Measurements from ENCODE around the gene C2orf92. TPM values are rescaled to one million over a fixed set of nuclear protein-coding genes. Genes with fewer than 3 reads are reported as not detected.

Gene C2orf92
- polyA plus RNA-seq, 3 donors: 7.9 TPM; not detected in 2

- TF ChIP-seq, protein P1, sequence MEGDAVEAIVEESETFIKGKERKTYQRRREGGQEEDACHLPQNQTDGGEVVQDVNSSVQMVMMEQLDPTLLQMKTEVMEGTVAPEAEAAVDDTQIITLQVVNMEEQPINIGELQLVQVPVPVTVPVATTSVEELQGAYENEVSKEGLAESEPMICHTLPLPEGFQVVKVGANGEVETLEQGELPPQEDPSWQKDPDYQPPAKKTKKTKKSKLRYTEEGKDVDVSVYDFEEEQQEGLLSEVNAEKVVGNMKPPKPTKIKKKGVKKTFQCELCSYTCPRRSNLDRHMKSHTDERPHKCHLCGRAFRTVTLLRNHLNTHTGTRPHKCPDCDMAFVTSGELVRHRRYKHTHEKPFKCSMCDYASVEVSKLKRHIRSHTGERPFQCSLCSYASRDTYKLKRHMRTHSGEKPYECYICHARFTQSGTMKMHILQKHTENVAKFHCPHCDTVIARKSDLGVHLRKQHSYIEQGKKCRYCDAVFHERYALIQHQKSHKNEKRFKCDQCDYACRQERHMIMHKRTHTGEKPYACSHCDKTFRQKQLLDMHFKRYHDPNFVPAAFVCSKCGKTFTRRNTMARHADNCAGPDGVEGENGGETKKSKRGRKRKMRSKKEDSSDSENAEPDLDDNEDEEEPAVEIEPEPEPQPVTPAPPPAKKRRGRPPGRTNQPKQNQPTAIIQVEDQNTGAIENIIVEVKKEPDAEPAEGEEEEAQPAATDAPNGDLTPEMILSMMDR (IDR thresholded peaks at IDR 0.05): peak; percentile 13
- Histone ChIP-seq H3K27me3 (ENCODE audit: control insufficient read depth in 2 of 2, insufficient read depth in 2 of 2, low read length in 2 of 2) (no peaks in the 10 kb centered on the region), H3K9me3 (replicated peaks in 1 of 2; ENCODE audit: control insufficient read depth in 1 of 2, insufficient read depth in 1 of 2, low read length in 2 of 2) (no peaks in the 10 kb centered on the region), H3K79me2 (ENCODE audit: insufficient read depth, low read length) (peaks cover 32% of the 10 kb centered on the region), H3K4me2 (replicated peaks; ENCODE audit: extremely low read depth, low read length, poor library complexity, severe bottlenecking) (peak overlapping the region; percentile 93), H3K9ac (ENCODE audit: insufficient read depth, low read length, poor library complexity, severe bottlenecking) (peak overlapping the region; percentile 86), H3K27ac (ENCODE audit: low read depth in 1 of 2, low read length in 2 of 2) (peak overlapping the region; percentile 92 to 94), H4K20me1 (ENCODE audit: insufficient read depth, low read length) (peaks cover 11% of the 10 kb centered on the region), H2AFZ (ENCODE audit: insufficient read depth, low read depth, low read length, poor library complexity, severe bottlenecking) (peak overlapping the region; percentile 82), H3K4me1 (ENCODE audit: control insufficient read depth in 1 of 2, insufficient read depth in 2 of 2, low read length in 2 of 2) (peaks cover 20 to 23% of the 10 kb centered on the region in 2 donors), H3K36me3 (replicated peaks in 1 of 2; ENCODE audit: control insufficient read depth in 1 of 2, insufficient read depth in 2 of 2, low read length in 2 of 2) (peaks cover 6 to 8% of the 10 kb centered on the region in 2 donors), H3K4me3 (replicated peaks in 1 of 3; ENCODE audit: low read depth in 2 of 3, low read length in 3 of 3) (peak overlapping the region; percentile 63 to 84 (median 75))
- intact Hi-C loops (cut with micrococcal nuclease): loop anchor here in 1 of 2 donors (10.0 kb wide), 1 partner anchor 1030 kb away; the partner anchor contains the start of gene KANSL3
- DNase-seq: no peak
- peak overlapping the region; percentile 89 to 94 for H3K4me3 Mint-ChIP-seq
- H3K9me3 Mint-ChIP-seq: peaks cover 0 to 1% (median 0%) of the 10 kb centered on the region in 7 donors
- H3K36me3 Mint-ChIP-seq: peaks cover 9 to 11% of the 10 kb centered on the region in 2 donors
- peaks cover 0 to 4% (median 2%) of the 10 kb centered on the region in 3 donors for H3K27me3 Mint-ChIP-seq (ENCODE audit: low read depth in 3 of 3)
- WGBS (ENCODE audit: insufficient coverage): 0% methylated on average over 3 of the region's 21 CpGs
- peak overlapping the region; percentile 92 to 98 (median 96) for H3K27ac Mint-ChIP-seq
- peaks cover 36% of the 10 kb centered on the region for H3K4me1 Mint-ChIP-seq
Observed at GRCh38 chr2:97664636-97664970, 4.9 kb upstream of the C2orf92 start.

DNA sequence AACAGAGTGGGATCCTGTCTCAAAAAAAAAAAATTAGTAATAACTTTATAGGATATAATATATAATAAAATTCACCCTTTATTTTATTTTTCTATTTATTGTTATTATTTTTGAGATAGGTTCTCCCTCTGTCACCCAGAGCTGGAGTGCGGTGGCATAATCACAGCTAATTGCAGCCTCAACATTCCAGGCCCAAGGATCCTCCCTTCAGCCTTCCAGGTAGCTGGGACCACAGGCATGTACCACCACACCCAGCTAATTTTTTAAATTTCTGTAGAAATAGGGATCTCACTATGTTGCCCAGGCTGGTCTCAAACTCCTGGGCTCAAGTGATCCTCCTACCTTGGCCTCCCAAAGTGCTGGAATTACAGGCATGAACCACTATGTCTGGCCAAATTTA, 958 bp downstream of the C2orf92 start:
- no CpG with 5 or more reads among the region's 1 CpG for WGBS (ENCODE audit: insufficient coverage)

More for the DNA sequence above, 958 bp downstream of the C2orf92 start:
- H3K4me1 ChIP-seq (ENCODE audit: control insufficient read depth in 1 of 2, insufficient read depth in 2 of 2, low read length in 2 of 2): no peaks in the 10 kb centered on the region
- Mint-ChIP-seq H3K9me3 (no peaks in the 10 kb centered on the region), H3K4me1 (peaks cover 5% of the 10 kb centered on the region), H3K4me3 (no peak overlapping the region), H3K36me3 (no peaks in the 10 kb centered on the region), H3K27ac (no peak overlapping the region), H3K27me3 (ENCODE audit: low read depth in 3 of 3) (peaks cover 0 to 5% (median 2%) of the 10 kb centered on the region in 3 donors)
- intact Hi-C loops (cut with micrococcal nuclease): no loop called here
- H3K4me3 ChIP-seq (replicated peaks in 1 of 3; ENCODE audit: low read depth in 2 of 3, low read length in 3 of 3): no peak overlapping the region
- DNase-seq: no peak
- H3K79me2 ChIP-seq (ENCODE audit: insufficient read depth, low read length): no peaks in the 10 kb centered on the region
- no peak overlapping the region for H3K4me2 ChIP-seq (replicated peaks; ENCODE audit: extremely low read depth, low read length, poor library complexity, severe bottlenecking)
- H3K27ac ChIP-seq (ENCODE audit: low read depth in 1 of 2, low read length in 2 of 2): no peak overlapping the region
- H3K9ac ChIP-seq (ENCODE audit: insufficient read depth, low read length, poor library complexity, severe bottlenecking): no peak overlapping the region
- H3K36me3 ChIP-seq (replicated peaks in 1 of 2; ENCODE audit: control insufficient read depth in 1 of 2, insufficient read depth in 2 of 2, low read length in 2 of 2): no peaks in the 10 kb centered on the region
- TF ChIP-seq, protein P1 (IDR thresholded peaks at IDR 0.05): no peak
- H3K9me3 ChIP-seq (replicated peaks in 1 of 2; ENCODE audit: control insufficient read depth in 1 of 2, insufficient read depth in 1 of 2, low read length in 2 of 2): no peaks in the 10 kb centered on the region
- H4K20me1 ChIP-seq (ENCODE audit: insufficient read depth, low read length): no peaks in the 10 kb centered on the region
- H2AFZ ChIP-seq (ENCODE audit: insufficient read depth, low read depth, low read length, poor library complexity, severe bottlenecking): no peak overlapping the region
- H3K27me3 ChIP-seq (ENCODE audit: control insufficient read depth in 2 of 2, insufficient read depth in 2 of 2, low read length in 2 of 2): no peaks in the 10 kb centered on the region
